GM23248 (cell line): Measurements from ENCODE around the gene ERICH3. TPM values are rescaled to one million over a fixed set of nuclear protein-coding genes. Genes with fewer than 3 reads are reported as not detected.

Experiments
- DNase-seq: peaks from one replicate; pipeline ENCODE4 v3.0.0-alpha.2; 2015
- H2AFZ ChIP-seq: fragments of 200-600 bp; sonication (generic); 2 replicates; pipeline ENCODE4 v1.6.1; 2016; ENCODE audit warnings: antibody characterized with exemption
- H3F3A ChIP-seq: fragments of 200-600 bp; sonication (generic); 2 replicates; pipeline ENCODE4 v1.6.1; 2016; ENCODE audit warnings: mild to moderate bottlenecking, antibody characterized with exemption, mixed run types; ENCODE audit not compliant: insufficient read depth
- H3K27ac ChIP-seq: fragments of 200-600 bp; sonication (generic); 2 replicates; pipeline ENCODE4 v1.5.1; 2016; ENCODE audit warnings: mild to moderate bottlenecking
- H3K27me3 ChIP-seq: fragments of 200-600 bp; sonication (generic); replicated peaks from 2 replicates; pipeline ENCODE4 v1.6.1; 2016; ENCODE audit warnings: mild to moderate bottlenecking; ENCODE audit not compliant: insufficient read depth
- H3K36me3 ChIP-seq: fragments of 200-600 bp; sonication (generic); 2 replicates; pipeline ENCODE4 v1.6.1; 2016; ENCODE audit warnings: low read depth, mild to moderate bottlenecking
- H3K4me1 ChIP-seq: fragments of 200-600 bp; sonication (generic); 2 replicates; pipeline ENCODE4 v1.6.1; 2016; ENCODE audit warnings: mild to moderate bottlenecking; ENCODE audit not compliant: insufficient read depth
- H3K4me2 ChIP-seq: fragments of 200-600 bp; sonication (generic); one replicate; pipeline ENCODE4 v1.6.1; 2016; ENCODE audit warnings: mild to moderate bottlenecking; ENCODE audit not compliant: unreplicated experiment
- H3K4me3 ChIP-seq: fragments of 200-600 bp; sonication (generic); 2 replicates; pipeline ENCODE4 v1.5.1; 2016; ENCODE audit warnings: mild to moderate bottlenecking
- H3K79me2 ChIP-seq: fragments of 200-600 bp; sonication (generic); 2 replicates; pipeline ENCODE4 v1.6.1; 2016; ENCODE audit warnings: mild to moderate bottlenecking; ENCODE audit not compliant: insufficient read depth
- H3K9ac ChIP-seq: fragments of 200-600 bp; sonication (generic); 2 replicates; pipeline ENCODE4 v1.6.1; 2016; ENCODE audit warnings: mild to moderate bottlenecking
- H3K9me2 ChIP-seq: fragments of 200-600 bp; sonication (generic); 2 replicates; pipeline ENCODE4 v1.6.1; 2016; ENCODE audit warnings: mixed run types, mild to moderate bottlenecking, moderate library complexity; ENCODE audit not compliant: insufficient read depth
- H3K9me3 ChIP-seq: fragments of 200-600 bp; sonication (generic); one replicate; pipeline ENCODE4 v1.6.1; 2017; ENCODE audit warnings: low read depth
- H4K20me1 ChIP-seq: fragments of 200-600 bp; sonication (generic); 2 replicates; pipeline ENCODE4 v1.6.0; 2016; ENCODE audit not compliant: insufficient read depth
- EZH2 ChIP-seq: fragments of 200-600 bp; sonication (generic); IDR thresholded peaks from 2 replicates; pipeline ENCODE4 v1.6.1; 2018; ENCODE audit warnings: antibody characterized with exemption, mild to moderate bottlenecking; ENCODE audit not compliant: insufficient read depth, poor library complexity, severe bottlenecking
- EZH2phosphoT487 ChIP-seq: fragments of 200-600 bp; sonication (generic); IDR thresholded peaks from 2 replicates; pipeline ENCODE4 v1.6.1; 2018; ENCODE audit warnings: antibody characterized with exemption, moderate library complexity, mild to moderate bottlenecking, low read depth; ENCODE audit not compliant: insufficient read depth
- WGBS, 2 experiments: methylation state at CpG; one replicate each; pipeline ENCODE4 v1.1.6; 2015 to 2017; ENCODE audit warnings: low lambda C conversion rate in 2 of 2, low coverage in 1 of 2; ENCODE audit errors: missing lambda C conversion rate in 2 of 2; 5-methylcytosine and 5-hydroxymethylcytosine counted together
- in situ Hi-C: fragments of 300-500 bp; cut with MboI; formaldehyde crosslinking; loops from 2 replicates; pipeline ENCODE4 v1.15.0; 2020
- polyA plus RNA-seq: library from polyadenylated mRNA; unstranded; fragments of >200 nt; fragmentation: Nextera tagmentation; extraction: Ambion mirVana; gene quantifications from 2 replicates; pipeline ENCODE4 v1.2.1, GENCODE V29; 2016
- total RNA-seq: library from RNA; depleted of rRNA; stranded (reverse); fragments of >200 nt; shearing (Covaris generic); gene quantifications from 2 replicates; pipeline ENCODE4 v1.2.3, GENCODE V29; 2014

ERICH3 gene
- total and polyA plus RNA-seq, 2 experiments from 2014 or later = not detected

DNA sequence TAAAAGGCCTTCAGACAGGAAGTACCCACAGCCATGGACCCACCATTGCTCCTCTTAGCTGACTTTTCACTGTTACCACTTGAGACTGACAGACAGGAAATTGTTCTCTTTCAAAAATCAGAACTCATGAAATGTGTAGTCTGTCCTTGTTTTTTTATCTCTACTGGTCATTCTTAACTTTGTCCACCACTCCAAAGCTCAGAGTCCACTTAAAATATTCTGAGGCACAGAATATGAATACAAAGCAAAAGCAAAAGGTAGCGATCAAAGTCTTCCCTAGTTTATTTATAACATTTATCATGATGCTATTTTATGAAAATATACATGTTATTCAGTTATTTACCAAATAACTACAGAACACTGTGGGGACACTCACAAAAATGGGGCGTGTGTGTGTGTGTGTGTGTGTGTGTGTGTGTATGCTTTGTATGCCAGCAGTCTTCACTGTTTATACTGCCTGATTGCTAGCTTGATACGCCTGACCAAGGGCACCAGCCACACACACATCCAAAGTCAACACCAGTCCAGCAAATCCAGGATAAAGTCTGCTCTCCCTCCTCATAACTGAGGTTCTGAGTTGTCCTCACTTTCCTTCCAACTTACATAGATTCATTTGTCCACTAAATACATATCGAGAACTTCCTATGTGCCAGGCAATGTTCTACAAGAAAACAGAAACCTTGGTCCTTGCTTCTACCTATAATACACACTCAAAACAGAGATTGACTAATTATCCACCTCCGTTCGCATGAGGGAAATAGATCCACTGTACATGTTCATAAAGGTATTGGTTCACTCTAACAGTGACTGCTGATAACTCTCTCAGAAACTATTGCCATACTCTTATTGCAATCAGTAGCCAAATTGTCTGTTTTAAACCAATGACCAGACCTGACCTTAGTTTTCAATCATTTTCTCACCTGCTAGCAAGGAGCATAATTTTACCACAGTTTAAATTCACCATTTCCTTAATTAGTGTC lies 79.4 kb downstream of the ERICH3 start:
- no peaks in the 10 kb centered on the region for H3K4me1 ChIP-seq
- H3F3A ChIP-seq = no peaks in the 10 kb centered on the region
- H3K9ac ChIP-seq = no peak overlapping the region
- TF ChIP-seq EZH2phosphoT487 = no peak
- TF ChIP-seq EZH2 = no peak
- in situ Hi-C loops = no loop called here
- no peaks in the 10 kb centered on the region for H3K9me3 ChIP-seq
- DNase-seq = no peak
- H2AFZ ChIP-seq = no peak overlapping the region
- no peak overlapping the region for H3K4me2 ChIP-seq
- H3K4me3 ChIP-seq = no peak overlapping the region
- 41 to 45% methylated on average over 6 of the region's 6 CpGs for WGBS, 2 experiments
- H3K36me3 ChIP-seq = no peaks in the 10 kb centered on the region
- H3K27me3 ChIP-seq = 0 out of 2 replicates have a peak, but pooled peaks cover 4% of the 10 kb centered on the region
- no peaks in the 10 kb centered on the region for H3K9me2 ChIP-seq
- H4K20me1 ChIP-seq = no peaks in the 10 kb centered on the region
- no peak overlapping the region for H3K27ac ChIP-seq
- no peaks in the 10 kb centered on the region for H3K79me2 ChIP-seq

DNA sequence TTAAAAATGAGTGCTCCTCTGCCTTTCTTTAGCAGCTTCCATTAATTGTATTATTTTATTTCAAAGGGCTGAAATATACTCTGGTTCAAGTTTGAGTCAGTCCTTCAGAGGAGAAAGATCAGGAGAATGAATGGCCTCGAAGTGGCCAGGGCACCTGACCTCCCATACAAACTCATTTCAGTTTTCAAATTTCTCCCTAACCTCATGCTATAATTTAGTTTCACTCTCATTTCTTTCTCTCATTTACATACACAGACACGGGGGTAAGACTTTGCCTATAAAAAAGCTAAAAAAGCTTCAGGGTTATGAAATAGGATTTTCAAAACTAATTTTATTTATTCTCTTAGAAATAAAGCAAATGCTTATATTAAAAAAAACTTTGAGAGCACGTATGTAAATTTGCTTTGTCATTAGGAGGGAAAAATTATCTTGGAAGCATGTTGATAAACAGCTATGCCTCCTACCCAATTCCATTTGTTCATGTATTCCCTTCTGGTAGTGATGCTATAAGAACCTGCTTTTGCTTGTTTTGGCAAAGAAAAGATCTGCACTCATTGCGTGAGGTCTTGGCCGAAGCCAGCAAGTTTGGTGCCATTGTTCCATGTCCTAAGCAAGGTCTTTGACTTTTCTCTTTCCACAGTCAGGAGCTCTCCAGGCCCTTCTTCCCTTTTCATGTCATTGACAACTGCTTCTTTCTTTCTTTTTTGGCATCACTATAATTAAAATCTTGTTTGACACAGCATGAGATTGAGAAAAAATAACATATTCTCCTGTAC lies 80.8 kb downstream of the ERICH3 start:
- in situ Hi-C loops = no loop called here
- H3K27ac ChIP-seq = no peak overlapping the region
- no peaks in the 10 kb centered on the region for H3K36me3 ChIP-seq
- no peaks in the 10 kb centered on the region for H4K20me1 ChIP-seq
- TF ChIP-seq EZH2 (no peak), EZH2phosphoT487 (no peak)
- DNase-seq = no peak
- no peaks in the 10 kb centered on the region for H3K79me2 ChIP-seq
- H3K9me3 ChIP-seq = no peaks in the 10 kb centered on the region
- H3K27me3 ChIP-seq = 0 out of 2 replicates have a peak, but pooled peaks cover 4% of the 10 kb centered on the region
- no peak overlapping the region for H3K9ac ChIP-seq
- H3K4me1 ChIP-seq = no peaks in the 10 kb centered on the region
- WGBS, 2 experiments = 16 to 18% methylated on average over 5 of the region's 5 CpGs
- no peak overlapping the region for H3K4me3 ChIP-seq
- no peaks in the 10 kb centered on the region for H3F3A ChIP-seq
- H3K9me2 ChIP-seq = no peaks in the 10 kb centered on the region
- no peak overlapping the region for H3K4me2 ChIP-seq
- H2AFZ ChIP-seq = no peak overlapping the region

DNA sequence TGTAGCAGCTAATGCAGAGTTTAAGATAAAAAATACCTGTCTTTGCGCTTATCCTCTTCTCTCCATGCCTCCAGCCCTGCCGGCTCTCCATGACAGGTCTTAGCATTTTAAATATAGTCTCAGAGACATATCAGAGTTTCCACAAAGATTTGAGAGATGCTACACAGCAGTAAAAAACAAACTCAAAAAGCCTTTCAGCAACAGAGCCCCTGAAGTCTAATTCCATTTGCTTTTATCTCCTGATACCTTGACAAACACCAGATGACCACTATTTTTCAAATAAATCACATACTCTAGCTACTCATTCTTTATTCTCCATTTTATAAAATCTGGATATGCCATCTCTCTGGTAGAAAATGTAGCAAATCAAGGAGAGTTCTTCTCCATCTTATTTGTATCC lies 81.6 kb downstream of the ERICH3 start:
- H3K27me3 ChIP-seq = 0 out of 2 replicates have a peak, but pooled peaks cover 4% of the 10 kb centered on the region
- H4K20me1 ChIP-seq = no peaks in the 10 kb centered on the region
- H3K36me3 ChIP-seq = no peaks in the 10 kb centered on the region
- WGBS, 2 experiments = 31 to 42% methylated on average over 2 of the region's 2 CpGs
- H3K9ac ChIP-seq = no peak overlapping the region
- H3F3A ChIP-seq = no peaks in the 10 kb centered on the region
- TF ChIP-seq EZH2 = no peak
- TF ChIP-seq EZH2phosphoT487 = no peak
- H3K79me2 ChIP-seq = no peaks in the 10 kb centered on the region
- H2AFZ ChIP-seq = no peak overlapping the region
- H3K27ac ChIP-seq = no peak overlapping the region
- no peaks in the 10 kb centered on the region for H3K4me1 ChIP-seq
- DNase-seq = no peak
- H3K9me2 ChIP-seq = no peaks in the 10 kb centered on the region
- no peak overlapping the region for H3K4me3 ChIP-seq
- no peak overlapping the region for H3K4me2 ChIP-seq
- in situ Hi-C loops = no loop called here
- no peaks in the 10 kb centered on the region for H3K9me3 ChIP-seq

DNA sequence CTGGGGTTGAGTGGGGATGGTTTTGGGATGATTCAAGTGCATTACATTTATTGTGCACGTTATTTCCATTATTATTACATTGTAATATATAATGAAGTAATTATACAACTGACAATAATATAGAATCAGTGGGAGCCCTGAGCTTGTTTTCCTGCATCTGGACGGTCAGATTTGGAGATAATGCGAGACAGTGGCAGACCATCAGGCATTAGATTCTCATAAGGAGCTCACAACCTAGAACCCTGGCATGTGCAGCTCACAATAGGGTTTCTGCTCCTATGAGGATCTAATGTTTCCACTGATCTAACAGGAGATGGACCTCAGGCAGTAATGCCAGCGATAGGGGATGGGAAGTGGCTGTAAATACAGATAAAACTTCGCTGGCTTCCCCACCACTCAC lies 83.3 kb downstream of the ERICH3 start:
- no peaks in the 10 kb centered on the region for H3K36me3 ChIP-seq
- H4K20me1 ChIP-seq = no peaks in the 10 kb centered on the region
- H3K9ac ChIP-seq = no peak overlapping the region
- TF ChIP-seq EZH2 = no peak
- no peak for TF ChIP-seq EZH2phosphoT487
- no peak overlapping the region for H3K4me2 ChIP-seq
- H3K79me2 ChIP-seq = no peaks in the 10 kb centered on the region
- no peaks in the 10 kb centered on the region for H3K9me3 ChIP-seq
- no peaks in the 10 kb centered on the region for H3K9me2 ChIP-seq
- 17 to 31% methylated on average over 5 of the region's 5 CpGs for WGBS, 2 experiments
- H3K27ac ChIP-seq = no peak overlapping the region
- no peaks in the 10 kb centered on the region for H3K4me1 ChIP-seq
- H3F3A ChIP-seq = no peaks in the 10 kb centered on the region
- no peak for DNase-seq
- no peak overlapping the region for H3K4me3 ChIP-seq
- no peak overlapping the region for H2AFZ ChIP-seq
- 0 out of 2 replicates have a peak, but pooled peaks cover 4% of the 10 kb centered on the region for H3K27me3 ChIP-seq
- in situ Hi-C loops = no loop called here
